Measurements from ENCODE around the gene CTDSPL. TPM values are rescaled to one million over a fixed set of nuclear protein-coding genes. Genes with fewer than 3 reads are reported as not detected.

The CTDSPL gene
- total and polyA plus RNA-seq, 2 of the 13 experiments (the other 11 are each of a cell fraction or from before 2014, with no cell fraction given) = 26.1 to 142 TPM

DNA sequence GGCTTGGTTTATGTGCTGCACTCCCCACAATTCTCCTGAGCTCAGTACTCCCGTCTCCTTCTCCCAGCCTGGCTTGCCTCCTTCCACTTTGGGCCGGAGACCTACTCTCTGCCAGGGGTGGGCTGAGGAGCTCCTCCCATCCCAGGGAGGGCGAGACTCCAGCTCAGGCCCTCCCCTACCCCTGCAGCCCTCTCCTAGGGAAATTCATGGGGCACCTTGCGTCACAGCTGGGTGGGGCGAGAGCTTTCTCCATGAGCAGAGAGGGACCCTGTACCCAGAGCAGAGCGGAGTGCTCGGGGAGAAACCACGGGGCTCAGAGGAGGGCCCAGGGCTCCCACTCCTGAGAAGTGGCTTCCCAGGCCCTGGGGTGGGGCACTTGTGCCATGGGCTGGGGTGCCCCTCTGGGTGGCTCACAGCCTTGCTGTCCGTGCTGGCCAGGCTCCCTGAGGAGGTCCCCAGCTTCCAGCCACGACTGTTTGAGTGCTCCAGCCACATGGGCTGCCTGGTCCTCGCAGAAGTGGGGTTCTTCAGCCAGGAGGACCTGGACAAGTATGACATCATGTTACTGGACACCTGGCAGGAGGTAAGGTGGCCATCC, 142.2 kb downstream of the CTDSPL start:
- Histone ChIP-seq H3K27me3 (ENCODE audit: control insufficient read depth in 1 of 2, insufficient read depth in 2 of 2, low read length in 2 of 2) (peaks cover 0 to 14% of the 10 kb centered on the region in 2 experiments; a peak in 2 of 5 replicates), H3K9ac (ENCODE audit: insufficient read depth, low read depth, low read length) (peak overlapping the region; percentile 72), H2AFZ (ENCODE audit: low read length) (peak overlapping the region; percentile 35), H4K20me1 (ENCODE audit: insufficient read depth, low read length) (no peaks in the 10 kb centered on the region), H3K9me3 (ENCODE audit: low read length) (no peaks in the 10 kb centered on the region), H3K27ac (ENCODE audit: extremely low read length, insufficient read depth, low read length) (peak overlapping the region; percentile 76), H3K36me3 (replicated peaks in 1 of 2; ENCODE audit: control insufficient read depth in 1 of 2, insufficient read depth in 2 of 2, low read length in 2 of 2) (no peaks in the 10 kb centered on the region; a peak in 2 of 5 replicates), H3K79me2 (ENCODE audit: insufficient read depth, low read length) (no peaks in the 10 kb centered on the region), H3K4me3 (replicated peaks in 1 of 3; ENCODE audit: insufficient read depth in 1 of 3, low read depth in 2 of 3, low read length in 3 of 3) (peak overlapping the region; percentile 43 to 77 (median 59)), H3K4me2 (ENCODE audit: low read depth, low read length) (peak overlapping the region; percentile 97), H3K4me1 (ENCODE audit: insufficient read depth, low read length) (peaks cover 63% of the 10 kb centered on the region)
- in situ Hi-C loops (cut with HindIII; ENCODE audit: extremely low pct_ligation_motif_present, low pct_unique_long_range_greater_than_20kb) = loop anchor here (5.0 kb wide), 1 partner anchor 147 kb away; no protein-coding TSS in a partner anchor
- no TSS peak for BruUV-seq (replicated peaks)
- intact Hi-C loops (cut with micrococcal nuclease; ENCODE audit: unreplicated experiment) = loop anchor here (1.0 to 2.0 kb wide), 4 partner anchors 30 to 149 kb away; partner anchors contain the start of gene ACAA1
- ChIA-PET POLR2A (interaction anchor here (0.7 to 1.7 kb wide), 7 partner anchors 16 to 492 kb away, joined by 3 to 6 read pairs (median 4); partner anchors contain the start of genes ACAA1 and EXOG), CTCF (ENCODE audit: low intra/inter-chr PET ratio, low total read pairs) (interaction anchor here (1.0 to 2.1 kb wide), 3 partner anchors 29 to 277 kb away, joined by 3 to 21 read pairs (median 4); no protein-coding TSS in a partner anchor)
- FAIRE-seq (no peak), DNase-seq (ENCODE audit: low spot score) (no peak), ATAC-seq (peak; percentile 41)
- WGBS (ENCODE audit: low lambda C conversion rate) = 0% methylated on average over 5 of the region's 11 CpGs
- TF ChIP-seq ZNF883 (CRISPR knock-in tag; IDR thresholded peaks at IDR 0.05; ENCODE audit: not compliant biosample characterization) (peak; percentile 32), YEATS2 (CRISPR knock-in tag; IDR thresholded peaks at IDR 0.05; ENCODE audit: borderline replicate concordance) (0 out of 2 replicates have a peak, but pooled peaks have one; percentile 4), DZIP1 (CRISPR knock-in tag; IDR thresholded peaks at IDR 0.05) (0 out of 2 replicates have a peak, but pooled peaks have one; percentile 75), TAF15 (IDR thresholded peaks at IDR 0.05; ENCODE audit: low read depth, low read length, poor library complexity, severe bottlenecking) (no peak), DPF2 (CRISPR knock-in tag; IDR thresholded peaks at IDR 0.05; ENCODE audit: borderline replicate concordance, low read depth) (0 out of 2 replicates have a peak, but pooled peaks have one; percentile 22), TARDBP (CRISPR knock-in tag; IDR thresholded peaks at IDR 0.05) (peak; percentile 52; the same call in 1 of the 2 replicates), ZNF468 (CRISPR knock-in tag; IDR thresholded peaks at IDR 0.05) (0 out of 2 replicates have a peak, but pooled peaks have one; percentile 44), KLF6 (CRISPR knock-in tag; IDR thresholded peaks at IDR 0.05) (no peak; the same call in 1 of the 2 replicates), SNAPC2 (CRISPR knock-in tag; IDR thresholded peaks at IDR 0.05) (no peak), NCOA1 (CRISPR knock-in tag; IDR thresholded peaks at IDR 0.05) (no peak), ZNF784 (CRISPR knock-in tag; IDR thresholded peaks at IDR 0.05; ENCODE audit: borderline replicate concordance) (peak; percentile 82; the same call in 1 of the 2 replicates), SP5 (CRISPR knock-in tag; IDR thresholded peaks at IDR 0.05; ENCODE audit: borderline replicate concordance, low read depth) (0 out of 2 replicates have a peak, but pooled peaks have one; percentile 12), ZNF143 (CRISPR knock-in tag; IDR thresholded peaks at IDR 0.05) (no peak), HOXD1 (CRISPR knock-in tag; IDR thresholded peaks at IDR 0.05) (no peak), ZNF510 (CRISPR knock-in tag; IDR thresholded peaks at IDR 0.05; ENCODE audit: low read depth) (no peak), ZNF891 (CRISPR knock-in tag; IDR thresholded peaks at IDR 0.05) (peak; percentile 61; the same call in 1 of the 2 replicates)
- TF ChIP-seq, protein P1, sequence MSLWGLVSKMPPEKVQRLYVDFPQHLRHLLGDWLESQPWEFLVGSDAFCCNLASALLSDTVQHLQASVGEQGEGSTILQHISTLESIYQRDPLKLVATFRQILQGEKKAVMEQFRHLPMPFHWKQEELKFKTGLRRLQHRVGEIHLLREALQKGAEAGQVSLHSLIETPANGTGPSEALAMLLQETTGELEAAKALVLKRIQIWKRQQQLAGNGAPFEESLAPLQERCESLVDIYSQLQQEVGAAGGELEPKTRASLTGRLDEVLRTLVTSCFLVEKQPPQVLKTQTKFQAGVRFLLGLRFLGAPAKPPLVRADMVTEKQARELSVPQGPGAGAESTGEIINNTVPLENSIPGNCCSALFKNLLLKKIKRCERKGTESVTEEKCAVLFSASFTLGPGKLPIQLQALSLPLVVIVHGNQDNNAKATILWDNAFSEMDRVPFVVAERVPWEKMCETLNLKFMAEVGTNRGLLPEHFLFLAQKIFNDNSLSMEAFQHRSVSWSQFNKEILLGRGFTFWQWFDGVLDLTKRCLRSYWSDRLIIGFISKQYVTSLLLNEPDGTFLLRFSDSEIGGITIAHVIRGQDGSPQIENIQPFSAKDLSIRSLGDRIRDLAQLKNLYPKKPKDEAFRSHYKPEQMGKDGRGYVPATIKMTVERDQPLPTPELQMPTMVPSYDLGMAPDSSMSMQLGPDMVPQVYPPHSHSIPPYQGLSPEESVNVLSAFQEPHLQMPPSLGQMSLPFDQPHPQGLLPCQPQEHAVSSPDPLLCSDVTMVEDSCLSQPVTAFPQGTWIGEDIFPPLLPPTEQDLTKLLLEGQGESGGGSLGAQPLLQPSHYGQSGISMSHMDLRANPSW (CRISPR knock-in tag; IDR thresholded peaks at IDR 0.05; ENCODE audit: borderline replicate concordance) = peak; percentile 35; the same call in 1 of the 2 replicates

All from HepG2 (cell line).